ENCODE measurements around the gene PPP2R5A.

Gene PPP2R5A

GRCh38 chr1:212295579-212295978, 10.4 kb downstream of the PPP2R5A start:
- no peaks in the 10 kb centered on the region for H4K20me1 ChIP-seq (ENCODE audit: insufficient read depth, low read length)
- H3K79me2 ChIP-seq (ENCODE audit: insufficient read depth, low read length): peaks cover 84% of the 10 kb centered on the region
- no peak overlapping the region for H3K4me2 ChIP-seq (ENCODE audit: low read length)

GRCh38 chr1:212297338-212297737, 12.1 kb downstream of the PPP2R5A start:
- H3K9ac ChIP-seq (ENCODE audit: low read length): no peak overlapping the region
- no peaks in the 10 kb centered on the region for H3K9me2 ChIP-seq (ENCODE audit: low read depth, low read length)
- H3K79me2 ChIP-seq (ENCODE audit: insufficient read depth, low read length): peaks cover 84% of the 10 kb centered on the region
- no peak overlapping the region for H3K27ac ChIP-seq (ENCODE audit: low read depth, low read length, poor library complexity, severe bottlenecking)
- H3K27me3 ChIP-seq (ENCODE audit: insufficient read depth, low read length): no peaks in the 10 kb centered on the region
- H4K20me1 ChIP-seq (ENCODE audit: insufficient read depth, low read length): no peaks in the 10 kb centered on the region
- peaks cover 32% of the 10 kb centered on the region for H3K4me1 ChIP-seq (ENCODE audit: insufficient read depth, low read length, severe bottlenecking)
- no peak overlapping the region for H3K4me2 ChIP-seq (ENCODE audit: low read length)
- 0 out of 2 replicates have a peak, but pooled peaks cover under 1% of the 10 kb centered on the region for H3K36me3 ChIP-seq (ENCODE audit: insufficient read depth, low read length)
- H3K9me3 ChIP-seq (ENCODE audit: low read length): 0 out of 2 replicates have a peak, but pooled peaks cover under 1% of the 10 kb centered on the region
- H3K4me3 ChIP-seq (ENCODE audit: low read depth, low read length, poor library complexity, severe bottlenecking): no peak overlapping the region
- no peaks in the 10 kb centered on the region for H3F3A ChIP-seq (ENCODE audit: insufficient read depth, low read length)
- no peak overlapping the region for H2AFZ ChIP-seq (ENCODE audit: low read length)
- TF ChIP-seq CTCF (IDR thresholded peaks at IDR 0.05; ENCODE audit: low read length) (no peak), EZH2 (IDR thresholded peaks at IDR 0.05; ENCODE audit: borderline replicate concordance, low read length) (no peak)

More at GRCh38 chr1:212295579-212295978, 10.4 kb downstream of the PPP2R5A start:
- no peak overlapping the region for H3K4me3 ChIP-seq (ENCODE audit: low read depth, low read length, poor library complexity, severe bottlenecking)
- no peaks in the 10 kb centered on the region for H3K27me3 ChIP-seq (ENCODE audit: insufficient read depth, low read length)
- TF ChIP-seq CTCF (IDR thresholded peaks at IDR 0.05; ENCODE audit: low read length): no peak
- no peak for TF ChIP-seq EZH2 (IDR thresholded peaks at IDR 0.05; ENCODE audit: borderline replicate concordance, low read length)
- no peaks in the 10 kb centered on the region for H3K36me3 ChIP-seq (ENCODE audit: insufficient read depth, low read length)
- H3K9ac ChIP-seq (ENCODE audit: low read length): no peak overlapping the region
- H3K27ac ChIP-seq (ENCODE audit: low read depth, low read length, poor library complexity, severe bottlenecking): no peak overlapping the region
- H3K4me1 ChIP-seq (ENCODE audit: insufficient read depth, low read length, severe bottlenecking): peaks cover 50% of the 10 kb centered on the region
- no peaks in the 10 kb centered on the region for H3K9me2 ChIP-seq (ENCODE audit: low read depth, low read length)
- no peak overlapping the region for H2AFZ ChIP-seq (ENCODE audit: low read length)
- no peaks in the 10 kb centered on the region for H3K9me3 ChIP-seq (ENCODE audit: low read length)
- no peaks in the 10 kb centered on the region for H3F3A ChIP-seq (ENCODE audit: insufficient read depth, low read length)

GRCh38 chr1:212301580-212301979, 16.4 kb downstream of the PPP2R5A start:
- H4K20me1 ChIP-seq (ENCODE audit: insufficient read depth, low read length): no peaks in the 10 kb centered on the region
- H3K9me2 ChIP-seq (ENCODE audit: low read depth, low read length): no peaks in the 10 kb centered on the region
- no peak for TF ChIP-seq EZH2 (IDR thresholded peaks at IDR 0.05; ENCODE audit: borderline replicate concordance, low read length)
- no peak for TF ChIP-seq CTCF (IDR thresholded peaks at IDR 0.05; ENCODE audit: low read length)
- H3K4me2 ChIP-seq (ENCODE audit: low read length): no peak overlapping the region
- no peaks in the 10 kb centered on the region for H3K27me3 ChIP-seq (ENCODE audit: insufficient read depth, low read length)
- H3K4me1 ChIP-seq (ENCODE audit: insufficient read depth, low read length, severe bottlenecking): peaks cover 3% of the 10 kb centered on the region
- H3K4me3 ChIP-seq (ENCODE audit: low read depth, low read length, poor library complexity, severe bottlenecking): no peak overlapping the region
- H3K27ac ChIP-seq (ENCODE audit: low read depth, low read length, poor library complexity, severe bottlenecking): no peak overlapping the region
- 0 out of 2 replicates have a peak, but pooled peaks cover 12% of the 10 kb centered on the region for H3K36me3 ChIP-seq (ENCODE audit: insufficient read depth, low read length)
- peaks cover 77% of the 10 kb centered on the region for H3K79me2 ChIP-seq (ENCODE audit: insufficient read depth, low read length)
- no peak overlapping the region for H2AFZ ChIP-seq (ENCODE audit: low read length)
- H3K9ac ChIP-seq (ENCODE audit: low read length): no peak overlapping the region
- H3K9me3 ChIP-seq (ENCODE audit: low read length): peaks cover 6% of the 10 kb centered on the region; the same call in 1 of the 2 replicates
- H3F3A ChIP-seq (ENCODE audit: insufficient read depth, low read length): no peaks in the 10 kb centered on the region
